SKM-1 treated with dmso at 0.1 percent for 144 hours (cell line): ENCODE measurements around the gene PHF19.

ENCODE experiments used
- DNase-seq: peaks from one replicate; lab custom pipeline; 2025; ENCODE audit not compliant: unreplicated experiment; lab: John Stamatoyannopoulos, UW

The PHF19 gene

DNA sequence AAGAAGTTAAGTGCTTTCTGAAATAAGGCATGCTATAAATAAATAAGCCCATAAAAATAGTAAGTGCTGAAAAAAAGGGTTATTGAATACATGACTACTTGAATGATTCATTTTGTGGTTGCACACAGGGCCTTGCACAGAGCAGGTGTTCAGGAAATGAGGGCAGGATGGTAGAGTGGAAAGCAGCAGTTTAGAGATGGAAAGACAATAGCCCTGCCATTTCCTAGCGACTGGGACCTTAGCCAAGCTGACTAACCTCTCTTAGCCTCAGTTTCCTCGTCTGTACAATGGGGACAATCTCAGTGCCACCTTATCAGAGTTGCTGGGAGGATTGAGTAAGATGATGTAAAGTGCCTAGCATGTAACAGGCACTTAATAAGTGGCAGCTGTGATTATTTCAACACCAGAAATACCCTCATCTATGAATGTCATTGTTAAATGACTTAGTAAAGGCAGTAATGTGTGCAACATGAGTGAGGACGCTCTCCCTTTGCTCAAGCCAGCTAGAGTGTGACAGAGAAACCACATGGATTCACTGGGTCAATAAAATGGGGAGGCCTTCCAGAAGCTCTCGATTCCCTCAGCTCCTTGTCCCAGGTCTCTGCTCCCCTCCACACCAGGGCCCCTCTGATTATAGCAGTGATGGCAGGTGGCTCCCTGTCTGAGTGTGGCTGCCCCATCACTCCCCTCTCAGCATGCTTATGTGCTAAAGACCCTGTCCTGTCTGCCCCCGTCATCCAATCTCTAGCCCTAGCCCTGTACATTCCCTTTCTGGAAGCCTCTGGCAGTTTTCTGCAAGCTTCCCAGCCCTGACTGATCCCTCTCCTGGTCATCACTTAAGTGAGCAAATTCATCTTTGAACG, 16.0 kb upstream of the PHF19 start:
- DNase-seq = peak; percentile 40

DNA sequence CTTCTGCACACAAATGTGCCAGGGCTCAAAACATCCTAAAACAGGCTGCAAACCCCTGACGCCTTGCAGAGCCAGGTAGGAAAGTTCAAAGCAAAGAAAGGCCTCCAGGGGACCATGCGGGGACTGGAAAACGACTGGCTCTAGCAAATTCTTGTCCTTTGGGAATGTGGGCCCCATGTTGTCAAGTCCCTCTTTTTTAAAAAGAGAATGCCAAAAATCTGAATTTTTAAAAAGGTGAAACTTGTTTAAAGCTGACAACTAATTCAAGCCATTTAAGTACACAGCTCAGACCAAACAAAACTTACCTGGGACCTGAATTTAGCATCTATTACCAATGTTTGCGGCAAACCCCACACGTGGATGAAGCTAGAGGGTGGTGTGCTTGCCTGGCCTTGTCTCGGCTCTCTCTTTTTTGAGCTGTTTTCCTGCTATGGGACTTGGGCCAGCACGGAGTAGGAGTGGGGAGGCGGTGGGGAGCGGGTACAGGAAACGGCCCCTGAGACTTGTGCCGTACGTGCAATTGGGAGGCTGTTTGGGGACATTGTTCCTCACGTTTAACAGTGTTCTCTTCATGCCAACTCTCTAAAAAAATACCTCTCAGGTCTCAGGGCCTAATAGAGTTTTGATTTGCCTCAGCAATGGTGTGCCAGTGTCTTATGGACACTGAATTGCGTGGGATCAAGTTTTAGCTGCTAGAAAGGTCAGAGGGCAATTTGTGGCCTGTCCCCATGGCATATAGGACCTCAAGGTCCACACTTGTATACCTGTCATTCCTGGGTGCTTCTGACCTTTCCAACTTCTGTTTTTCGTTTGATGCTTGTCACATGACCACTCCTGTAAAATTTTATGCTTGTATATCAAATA, 15.1 kb upstream of the PHF19 start:
- no peak for DNase-seq

GRCh38 chr9:120891245-120891883, 14.4 kb upstream of the PHF19 start:
- DNase-seq = no peak

DNA sequence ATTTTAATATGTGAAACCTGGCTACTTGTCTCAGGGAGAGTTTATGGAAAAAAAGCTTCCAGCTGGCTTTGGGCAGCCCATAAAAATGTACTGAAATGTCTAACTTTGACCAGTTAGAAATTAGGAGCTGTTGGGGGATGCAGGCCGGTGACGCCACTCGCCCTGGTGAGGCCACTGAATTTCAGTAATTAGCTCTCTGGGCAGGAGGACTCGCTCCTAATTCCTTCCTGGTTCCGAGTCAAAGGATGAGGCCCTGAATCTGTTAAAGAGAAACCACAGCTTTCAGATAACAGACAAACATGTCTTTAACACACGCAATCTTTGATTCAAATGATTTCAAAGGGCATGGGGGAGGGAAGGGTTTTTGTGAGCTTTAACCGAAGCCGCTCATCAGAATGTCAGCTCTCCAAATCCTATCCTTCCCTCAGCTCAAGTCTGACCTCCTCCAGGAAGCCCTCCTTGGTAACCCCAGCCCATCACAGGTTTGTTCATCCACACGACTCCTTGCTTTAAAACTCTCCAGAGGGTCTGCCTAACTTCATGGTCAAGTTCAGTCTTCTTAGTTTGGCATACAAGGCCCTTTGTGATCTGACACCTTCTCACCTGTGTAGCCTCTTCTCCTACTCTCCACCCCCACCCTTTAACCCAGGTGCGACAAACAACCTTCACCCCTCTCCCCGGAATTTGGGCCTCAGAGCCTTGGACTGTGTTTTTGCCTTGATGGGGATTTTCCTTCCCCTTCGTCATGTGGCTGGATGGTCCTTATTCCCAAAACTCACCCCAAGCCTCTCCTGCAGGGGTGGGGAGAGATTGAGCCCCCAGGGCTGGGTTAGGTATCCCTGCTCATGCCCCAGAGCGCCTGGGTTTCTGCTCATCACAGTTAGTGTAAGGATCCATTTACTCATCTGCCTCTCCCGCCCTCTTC, 13.6 kb upstream of the PHF19 start:
- DNase-seq = peak; percentile 21

DNA sequence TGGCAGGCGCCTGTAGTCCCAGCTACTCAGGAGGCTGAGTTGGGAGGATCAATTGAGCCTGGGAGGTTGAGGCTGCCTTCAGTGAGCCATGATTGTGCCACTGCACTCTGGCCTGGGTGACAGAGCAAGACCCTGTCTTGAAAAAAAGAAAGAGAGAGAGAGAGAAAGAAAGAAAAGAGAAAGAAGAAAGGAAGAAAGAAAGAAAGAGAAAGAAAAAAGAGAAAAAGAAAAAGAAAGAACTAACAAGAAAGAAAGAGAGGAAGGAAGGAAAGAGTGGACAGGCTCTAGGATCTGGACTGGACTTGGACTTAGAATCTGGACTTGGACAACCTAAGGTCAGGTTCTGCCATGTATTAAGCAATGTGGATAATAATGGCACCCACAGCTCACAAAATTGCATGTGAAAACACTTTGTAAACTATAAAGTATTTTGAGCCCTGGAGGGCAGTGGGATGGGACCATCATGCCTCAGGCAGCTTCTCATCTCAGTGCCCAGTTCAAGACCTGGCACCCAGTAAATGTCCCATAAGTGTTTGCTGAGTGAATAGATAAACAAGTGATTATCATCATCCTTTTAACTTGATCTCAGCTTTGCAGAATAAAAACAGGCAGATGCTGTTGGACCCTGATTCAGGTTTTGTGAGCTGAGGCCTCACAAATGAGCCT, 12.8 kb upstream of the PHF19 start:
- DNase-seq = no peak

DNA sequence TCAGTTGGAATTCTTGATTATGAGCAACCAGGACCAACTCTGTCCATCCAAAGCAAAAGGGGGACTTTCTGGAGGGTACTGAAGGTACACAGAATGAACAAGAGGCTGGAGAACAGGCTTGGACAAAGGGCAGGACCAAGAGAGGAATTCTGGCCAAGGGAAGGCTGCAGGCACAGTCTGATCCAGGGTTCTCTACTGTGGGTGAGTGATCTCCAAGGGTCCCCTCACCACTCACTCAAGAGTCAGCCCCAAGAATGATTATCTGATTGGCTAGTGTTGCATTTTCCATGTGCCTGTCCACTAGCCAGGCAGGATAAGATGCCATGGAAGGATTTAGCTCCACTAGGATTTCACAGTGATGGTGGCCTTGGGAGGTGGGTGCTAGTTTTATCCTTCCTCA, 11.6 kb upstream of the PHF19 start:
- DNase-seq = no peak

DNA sequence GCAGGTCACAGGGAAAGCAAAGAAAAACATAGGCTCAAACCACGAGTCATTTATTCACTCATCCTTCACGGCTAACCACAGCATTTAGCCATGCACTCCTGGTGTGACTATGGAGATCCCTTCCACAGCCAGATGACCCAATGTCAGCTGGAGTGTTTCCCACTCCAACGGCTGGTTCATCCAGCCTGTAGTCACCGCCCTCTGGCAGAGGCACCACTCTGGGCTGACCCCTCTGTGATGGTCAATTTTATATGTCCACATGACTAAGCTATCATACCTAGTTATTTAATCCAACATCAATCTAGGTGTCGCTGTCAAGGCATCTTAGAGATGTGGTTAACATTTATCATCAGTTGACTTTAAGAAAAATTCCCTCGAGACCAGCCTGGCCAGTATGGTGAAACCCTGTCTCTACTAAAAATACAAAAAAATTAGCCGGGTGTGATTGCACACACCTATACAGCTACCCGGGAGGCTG, 9.5 kb upstream of the PHF19 start:
- no peak for DNase-seq

DNA sequence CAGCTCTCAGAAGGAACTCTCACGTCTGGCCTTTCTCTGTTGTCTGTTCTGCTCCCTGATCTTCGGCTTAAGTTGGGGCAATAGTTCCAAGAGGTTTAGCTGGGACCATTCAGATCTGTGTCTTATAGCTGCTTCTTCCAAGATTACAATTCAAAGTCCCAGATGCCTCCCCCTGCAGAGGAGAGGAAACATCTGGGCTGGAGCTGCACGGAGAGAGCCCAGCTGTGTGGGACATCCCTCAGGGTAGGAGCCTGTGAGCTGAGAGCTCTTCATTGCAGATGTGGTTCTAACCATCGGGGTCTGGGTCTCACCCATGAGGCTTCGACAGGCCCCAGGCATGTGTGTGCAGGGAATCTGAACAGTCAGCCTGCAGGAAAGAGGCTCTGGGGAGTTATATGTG, 9.0 kb upstream of the PHF19 start:
- no peak for DNase-seq

DNA sequence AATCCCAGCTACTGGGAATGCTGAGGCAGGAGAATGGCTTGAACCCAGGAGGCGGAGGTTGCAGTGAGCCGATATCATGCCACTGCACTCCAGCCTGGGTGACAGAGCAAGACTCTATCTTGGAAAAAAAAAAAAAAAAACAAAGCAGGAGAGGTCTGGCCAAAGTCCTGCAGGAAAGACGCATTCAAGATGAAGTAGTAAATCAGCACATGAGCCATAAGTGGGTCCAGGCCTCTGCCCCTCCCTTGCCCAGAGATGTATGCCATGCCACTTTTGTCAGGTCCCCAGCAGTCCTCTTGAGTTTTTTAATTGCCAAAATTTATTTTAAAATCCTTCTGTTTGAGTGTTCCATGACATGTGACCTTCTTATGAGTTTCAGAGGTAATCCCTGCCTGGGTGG, 8.5 kb upstream of the PHF19 start:
- DNase-seq = no peak

DNA sequence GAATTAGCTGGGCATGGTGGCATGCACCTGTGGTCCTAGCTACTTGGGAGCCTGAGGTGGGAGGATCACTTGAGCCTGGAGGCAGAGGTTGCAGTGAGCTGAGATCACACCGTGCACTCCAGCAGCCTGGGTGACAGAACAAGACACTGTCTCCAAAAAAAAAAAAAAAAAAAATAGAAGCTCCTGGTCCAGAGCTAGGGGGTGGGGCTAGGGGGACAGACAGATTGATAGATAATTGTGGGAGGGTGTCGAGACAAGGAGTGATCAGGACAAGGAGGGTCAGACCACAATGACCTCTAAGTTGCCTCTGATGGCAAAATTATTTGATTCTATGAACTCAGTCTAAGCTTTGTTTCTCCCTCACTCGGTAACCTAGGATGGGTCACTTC, 6.6 kb upstream of the PHF19 start:
- no peak for DNase-seq

- no peak for DNase-seq
Measured at GRCh38 chr9:120882935-120883607, 6.1 kb upstream of the PHF19 start.

GRCh38 chr9:120879446-120879845, 2.5 kb upstream of the PHF19 start:
- DNase-seq = no peak

- no peak for DNase-seq
Measured at GRCh38 chr9:120878188-120879130, 1.5 kb upstream of the PHF19 start.

DNA sequence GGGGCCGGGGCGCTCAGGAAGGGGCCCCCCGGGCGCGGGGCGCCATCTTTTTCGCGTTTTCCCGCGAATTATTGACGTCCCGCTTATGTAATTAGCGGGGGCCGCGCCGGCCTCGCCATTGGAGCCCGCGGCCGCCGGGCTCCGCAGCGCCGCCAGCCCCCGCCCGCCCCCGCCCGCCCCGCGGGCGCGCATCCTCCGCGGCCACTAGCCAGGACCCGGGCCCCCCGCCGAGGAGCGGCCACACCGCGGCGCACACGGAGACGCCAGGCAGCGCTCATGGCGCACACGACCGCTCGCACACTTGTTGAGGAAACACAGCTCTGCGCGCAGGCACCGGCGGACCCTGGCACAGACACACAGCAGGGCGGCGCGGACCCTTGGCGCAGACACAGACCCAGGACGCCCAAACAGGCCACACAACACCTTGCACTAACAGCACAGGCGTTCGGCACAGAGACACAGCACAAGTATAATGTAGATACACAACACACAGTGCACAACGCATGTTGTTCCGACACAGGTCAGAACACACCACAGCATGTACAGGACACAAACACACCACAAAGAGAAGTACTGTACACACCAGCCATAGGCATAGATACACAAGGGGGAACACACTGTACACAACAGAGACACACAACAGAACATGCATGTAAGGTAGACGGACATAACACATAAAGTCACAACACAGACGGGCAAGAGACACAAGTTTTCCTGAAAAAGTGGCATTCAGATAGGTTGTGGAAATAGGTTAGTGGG, 467 bp upstream of the PHF19 start:
- peak; percentile 59 for DNase-seq

GRCh38 chr9:120875954-120876841, 790 bp downstream of the PHF19 start:
- DNase-seq = peak; percentile 90

DNA sequence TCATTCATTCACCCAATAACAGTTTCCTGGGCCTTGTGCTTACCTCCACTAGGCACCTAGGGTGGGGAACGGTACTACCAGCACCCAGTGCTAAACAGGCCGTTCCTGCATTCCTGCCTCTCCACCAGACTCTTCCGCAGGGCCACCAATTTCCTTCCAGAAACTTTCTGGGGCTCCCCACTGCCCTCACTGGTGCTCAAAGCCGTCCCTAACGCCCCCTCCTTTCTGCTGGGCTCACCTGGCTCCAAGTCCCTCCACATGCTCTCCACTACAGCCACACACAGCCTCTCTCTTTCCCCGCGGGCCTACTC, 1.4 kb downstream of the PHF19 start:
- DNase-seq = no peak

GRCh38 chr9:120875195-120875565, 1.8 kb downstream of the PHF19 start:
- DNase-seq = no peak
